Measurements from ENCODE around the gene BGN.

Gene BGN

GRCh38 chrX:153521034-153521433 is 26.3 kb downstream of the BGN start:
- Histone ChIP-seq H3K23ac (ENCODE audit: low read length in 2 of 2) (no peak overlapping the region), H3K79me1 (replicated peaks; ENCODE audit: low read length, poor library complexity, severe bottlenecking) (no peaks in the 10 kb centered on the region), H4K8ac (ENCODE audit: low read length) (no peak overlapping the region), H2BK12ac (ENCODE audit: low read length in 2 of 2) (no peak overlapping the region), H3K4me1 (ENCODE audit: control insufficient read depth, insufficient read depth, low read depth, low read length) (peaks cover 9% of the 10 kb centered on the region), H3K27me3 (ENCODE audit: control insufficient read depth in 1 of 2, insufficient read depth in 1 of 2, low read length in 2 of 2) (peaks cover 42 to 84% of the 10 kb centered on the region in 2 experiments), H2AFZ (ENCODE audit: low read depth, low read length) (no peak overlapping the region), H4K91ac (ENCODE audit: low read length) (no peak overlapping the region), H3K9me3 (ENCODE audit: control insufficient read depth, low read length) (no peaks in the 10 kb centered on the region), H2BK5ac (ENCODE audit: low read depth, low read length, poor library complexity, severe bottlenecking) (no peak overlapping the region), H3K36me3 (ENCODE audit: control insufficient read depth in 1 of 2, insufficient read depth in 2 of 2, low read depth in 1 of 2, low read length in 2 of 2) (no peaks in the 10 kb centered on the region), H2AK5ac (ENCODE audit: low read length, severe bottlenecking) (no peak overlapping the region), H3K4me3 (ENCODE audit: insufficient read depth in 1 of 2, low read depth in 1 of 2, low read length in 2 of 2) (no peak overlapping the region), H3K14ac (ENCODE audit: low read length in 2 of 2) (no peak overlapping the region), H3K4me2 (ENCODE audit: low read length, poor library complexity, severe bottlenecking) (no peak overlapping the region), H2BK15ac (ENCODE audit: low read depth, poor library complexity, severe bottlenecking) (no peak overlapping the region), H3K4ac (ENCODE audit: low read depth in 1 of 2, low read length in 2 of 2) (no peak overlapping the region), H3K27ac (ENCODE audit: low read length, poor library complexity, severe bottlenecking) (no peak overlapping the region), H3K18ac (ENCODE audit: low read depth in 1 of 2, low read length in 2 of 2) (no peak overlapping the region), H2BK120ac (ENCODE audit: low read depth, low read length) (no peak overlapping the region), H3K9ac (ENCODE audit: low read length) (no peak overlapping the region)
- 78% methylated on average over 9 of the region's 9 CpGs for WGBS
- DNase-seq: no peak

- no peak overlapping the region for H2BK12ac ChIP-seq (ENCODE audit: low read length in 2 of 2)
- H3K27me3 ChIP-seq (ENCODE audit: control insufficient read depth in 1 of 2, insufficient read depth in 1 of 2, low read length in 2 of 2): peaks cover 42 to 84% of the 10 kb centered on the region in 2 experiments
- H3K9ac ChIP-seq (ENCODE audit: low read length): no peak overlapping the region
- no peak overlapping the region for H4K8ac ChIP-seq (ENCODE audit: low read length)
- no peak for DNase-seq
- H3K23ac ChIP-seq (ENCODE audit: low read length in 2 of 2): no peak overlapping the region
- no peak overlapping the region for H3K4me2 ChIP-seq (ENCODE audit: low read length, poor library complexity, severe bottlenecking)
- H3K79me1 ChIP-seq (replicated peaks; ENCODE audit: low read length, poor library complexity, severe bottlenecking): no peaks in the 10 kb centered on the region
- H3K9me3 ChIP-seq (ENCODE audit: control insufficient read depth, low read length): no peaks in the 10 kb centered on the region
- no peak overlapping the region for H3K14ac ChIP-seq (ENCODE audit: low read length in 2 of 2)
- H3K27ac ChIP-seq (ENCODE audit: low read length, poor library complexity, severe bottlenecking): no peak overlapping the region
- no peak overlapping the region for H4K91ac ChIP-seq (ENCODE audit: low read length)
- H3K4me1 ChIP-seq (ENCODE audit: control insufficient read depth, insufficient read depth, low read depth, low read length): peaks cover 9% of the 10 kb centered on the region
- no peak overlapping the region for H2AK5ac ChIP-seq (ENCODE audit: low read length, severe bottlenecking)
- no peak overlapping the region for H2AFZ ChIP-seq (ENCODE audit: low read depth, low read length)
- no peaks in the 10 kb centered on the region for H3K36me3 ChIP-seq (ENCODE audit: control insufficient read depth in 1 of 2, insufficient read depth in 2 of 2, low read depth in 1 of 2, low read length in 2 of 2)
- H3K4me3 ChIP-seq (ENCODE audit: insufficient read depth in 1 of 2, low read depth in 1 of 2, low read length in 2 of 2): no peak overlapping the region
- H2BK5ac ChIP-seq (ENCODE audit: low read depth, low read length, poor library complexity, severe bottlenecking): no peak overlapping the region
- no peak overlapping the region for H3K4ac ChIP-seq (ENCODE audit: low read depth in 1 of 2, low read length in 2 of 2)
- WGBS: 73% methylated on average over 9 of the region's 12 CpGs
- H2BK15ac ChIP-seq (ENCODE audit: low read depth, poor library complexity, severe bottlenecking): no peak overlapping the region
- no peak overlapping the region for H3K18ac ChIP-seq (ENCODE audit: low read depth in 1 of 2, low read length in 2 of 2)
- no peak overlapping the region for H2BK120ac ChIP-seq (ENCODE audit: low read depth, low read length)
Observed at GRCh38 chrX:153522259-153522658, 27.5 kb downstream of the BGN start.

GRCh38 chrX:153523269-153523668 is 28.5 kb downstream of the BGN start:
- WGBS: 91% methylated on average over 2 of the region's 7 CpGs
- H3K18ac ChIP-seq (ENCODE audit: low read depth in 1 of 2, low read length in 2 of 2): no peak overlapping the region

GRCh38 chrX:153524234-153524633 is 29.5 kb downstream of the BGN start:
- 90% methylated on average over 3 of the region's 3 CpGs for WGBS
- H2BK15ac ChIP-seq (ENCODE audit: low read depth, poor library complexity, severe bottlenecking): no peak overlapping the region
- DNase-seq: no peak

More at GRCh38 chrX:153523269-153523668, 28.5 kb downstream of the BGN start:
- Histone ChIP-seq H2AFZ (ENCODE audit: low read depth, low read length) (no peak overlapping the region), H3K23ac (ENCODE audit: low read length in 2 of 2) (no peak overlapping the region), H3K9me3 (ENCODE audit: control insufficient read depth, low read length) (no peaks in the 10 kb centered on the region), H4K91ac (ENCODE audit: low read length) (no peak overlapping the region), H2BK5ac (ENCODE audit: low read depth, low read length, poor library complexity, severe bottlenecking) (no peak overlapping the region), H3K27ac (ENCODE audit: low read length, poor library complexity, severe bottlenecking) (no peak overlapping the region), H3K79me1 (replicated peaks; ENCODE audit: low read length, poor library complexity, severe bottlenecking) (no peaks in the 10 kb centered on the region), H3K27me3 (ENCODE audit: control insufficient read depth in 1 of 2, insufficient read depth in 1 of 2, low read length in 2 of 2) (peaks cover 51 to 92% of the 10 kb centered on the region in 2 experiments), H2BK120ac (ENCODE audit: low read depth, low read length) (no peak overlapping the region), H3K4me1 (ENCODE audit: control insufficient read depth, insufficient read depth, low read depth, low read length) (peaks cover 8% of the 10 kb centered on the region), H3K4me2 (ENCODE audit: low read length, poor library complexity, severe bottlenecking) (no peak overlapping the region), H3K14ac (ENCODE audit: low read length in 2 of 2) (no peak overlapping the region), H3K36me3 (ENCODE audit: control insufficient read depth in 1 of 2, insufficient read depth in 2 of 2, low read depth in 1 of 2, low read length in 2 of 2) (no peaks in the 10 kb centered on the region), H3K9ac (ENCODE audit: low read length) (no peak overlapping the region), H2BK15ac (ENCODE audit: low read depth, poor library complexity, severe bottlenecking) (no peak overlapping the region), H2BK12ac (ENCODE audit: low read length in 2 of 2) (no peak overlapping the region), H3K4ac (ENCODE audit: low read depth in 1 of 2, low read length in 2 of 2) (no peak overlapping the region), H3K4me3 (ENCODE audit: insufficient read depth in 1 of 2, low read depth in 1 of 2, low read length in 2 of 2) (no peak overlapping the region), H2AK5ac (ENCODE audit: low read length, severe bottlenecking) (no peak overlapping the region), H4K8ac (ENCODE audit: low read length) (no peak overlapping the region)
- no peak for DNase-seq

More at GRCh38 chrX:153524234-153524633, 29.5 kb downstream of the BGN start:
- H2AK5ac ChIP-seq (ENCODE audit: low read length, severe bottlenecking): no peak overlapping the region
- H2BK12ac ChIP-seq (ENCODE audit: low read length in 2 of 2): no peak overlapping the region
- H3K36me3 ChIP-seq (ENCODE audit: control insufficient read depth in 1 of 2, insufficient read depth in 2 of 2, low read depth in 1 of 2, low read length in 2 of 2): no peaks in the 10 kb centered on the region
- no peaks in the 10 kb centered on the region for H3K9me3 ChIP-seq (ENCODE audit: control insufficient read depth, low read length)
- H3K4me1 ChIP-seq (ENCODE audit: control insufficient read depth, insufficient read depth, low read depth, low read length): peaks cover 8% of the 10 kb centered on the region
- no peak overlapping the region for H4K91ac ChIP-seq (ENCODE audit: low read length)
- H3K79me1 ChIP-seq (replicated peaks; ENCODE audit: low read length, poor library complexity, severe bottlenecking): no peaks in the 10 kb centered on the region
- no peak overlapping the region for H3K4me3 ChIP-seq (ENCODE audit: insufficient read depth in 1 of 2, low read depth in 1 of 2, low read length in 2 of 2)
- no peak overlapping the region for H3K4me2 ChIP-seq (ENCODE audit: low read length, poor library complexity, severe bottlenecking)
- no peak overlapping the region for H3K9ac ChIP-seq (ENCODE audit: low read length)
- no peak overlapping the region for H3K23ac ChIP-seq (ENCODE audit: low read length in 2 of 2)
- peaks cover 48 to 92% of the 10 kb centered on the region in 2 experiments for H3K27me3 ChIP-seq (ENCODE audit: control insufficient read depth in 1 of 2, insufficient read depth in 1 of 2, low read length in 2 of 2)
- H3K27ac ChIP-seq (ENCODE audit: low read length, poor library complexity, severe bottlenecking): no peak overlapping the region
- H4K8ac ChIP-seq (ENCODE audit: low read length): no peak overlapping the region
- H2BK5ac ChIP-seq (ENCODE audit: low read depth, low read length, poor library complexity, severe bottlenecking): no peak overlapping the region
- no peak overlapping the region for H2BK120ac ChIP-seq (ENCODE audit: low read depth, low read length)
- no peak overlapping the region for H3K18ac ChIP-seq (ENCODE audit: low read depth in 1 of 2, low read length in 2 of 2)
- no peak overlapping the region for H3K14ac ChIP-seq (ENCODE audit: low read length in 2 of 2)
- no peak overlapping the region for H2AFZ ChIP-seq (ENCODE audit: low read depth, low read length)
- H3K4ac ChIP-seq (ENCODE audit: low read depth in 1 of 2, low read length in 2 of 2): no peak overlapping the region
